WI38 (cell line): ENCODE measurements around the gene STIM2.
"Not testable (repeated sequence)": the region's sequence is repeated elsewhere in the genome, so short reads cannot be mapped to it uniquely, and the experiment has no call there.

ENCODE experiments used
- H3K4me3 ChIP-seq: 2 replicates; pipeline ENCODE4 v1.5.1; 2011; ENCODE audit warnings: low read depth, mild to moderate bottlenecking, control low read depth, low read length
- CTCF ChIP-seq: IDR thresholded peaks from 2 replicates; pipeline ENCODE4 v1.5.1; 2012; ENCODE audit warnings: low read depth, mild to moderate bottlenecking, control low read depth, low read length

The STIM2 gene

GRCh38 chr4:26964512-26964911 is 103.9 kb downstream of the STIM2 start:
- no peak for TF ChIP-seq CTCF
- H3K4me3 ChIP-seq, result no peak overlapping the region

- no peak overlapping the region for H3K4me3 ChIP-seq
- TF ChIP-seq CTCF, result no peak
Observed at GRCh38 chr4:26964994-26965393, 104.4 kb downstream of the STIM2 start.

DNA sequence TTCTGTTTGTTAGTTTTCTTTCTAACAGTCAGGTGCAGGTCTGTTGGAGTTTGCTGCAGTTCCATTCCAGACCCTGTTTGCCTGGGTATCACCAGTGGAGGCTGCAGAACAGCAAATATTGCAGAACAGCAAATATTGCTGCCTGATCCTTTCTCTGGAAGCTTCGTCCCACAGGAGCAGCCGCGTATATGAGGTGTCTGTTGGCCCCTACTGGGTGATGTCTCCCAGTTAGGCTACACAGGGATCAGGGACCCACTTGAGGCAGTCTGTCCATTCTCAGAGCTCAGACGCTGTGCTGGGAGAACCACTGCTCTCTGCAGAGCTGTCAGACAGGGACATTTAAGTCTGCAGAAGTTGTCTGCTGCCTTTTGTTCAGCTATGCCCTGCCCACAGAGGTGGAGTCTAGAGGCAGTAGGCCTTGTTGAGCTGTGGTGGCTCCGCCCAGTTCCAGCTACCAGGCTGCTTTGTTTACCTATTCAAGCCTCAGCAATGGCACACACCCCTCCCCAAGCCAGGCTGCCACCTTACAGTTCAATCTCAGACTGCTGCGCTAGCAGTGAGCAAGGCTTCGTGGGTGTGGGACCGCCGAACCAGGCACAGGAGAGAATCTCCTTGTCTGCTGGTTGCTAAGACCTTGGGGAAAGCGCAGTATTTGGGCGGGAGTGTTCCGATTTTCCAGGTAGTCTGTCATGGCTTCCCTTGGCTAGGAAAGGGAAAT is 115.0 kb downstream of the STIM2 start:
- not testable (repeated sequence) for H3K4me3 ChIP-seq

- no peak overlapping the region for H3K4me3 ChIP-seq
- no peak for TF ChIP-seq CTCF
Observed at GRCh38 chr4:26978387-26979053, 117.9 kb downstream of the STIM2 start.

DNA sequence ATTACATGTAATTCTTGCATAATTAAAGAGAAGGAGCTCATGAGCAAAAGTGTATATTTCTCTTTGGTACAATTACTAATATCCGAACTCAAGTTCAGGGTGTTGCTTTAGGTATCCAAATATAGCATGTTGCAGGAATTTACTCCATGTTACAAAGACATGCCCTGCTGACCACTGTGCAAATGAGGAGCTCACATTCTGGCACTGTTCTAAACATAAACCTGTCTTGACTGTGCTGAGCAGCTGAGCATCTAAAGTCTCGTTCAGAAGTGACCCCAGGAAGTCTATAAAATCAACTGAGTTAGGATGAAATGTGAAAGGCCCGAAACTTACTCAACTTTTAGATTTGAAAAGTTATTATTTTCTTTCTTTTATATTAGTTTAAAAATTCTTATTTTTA is 124.3 kb downstream of the STIM2 start:
- H3K4me3 ChIP-seq, result no peak overlapping the region
- TF ChIP-seq CTCF, result no peak

- no peak for TF ChIP-seq CTCF
- no peak overlapping the region for H3K4me3 ChIP-seq
Observed at GRCh38 chr4:26985873-26986272, 125.2 kb downstream of the STIM2 start.

GRCh38 chr4:26987191-26987590 is 126.5 kb downstream of the STIM2 start:
- no peak overlapping the region for H3K4me3 ChIP-seq
- TF ChIP-seq CTCF, result no peak
